ENCODE measurements around the gene COL5A3.

DNA sequence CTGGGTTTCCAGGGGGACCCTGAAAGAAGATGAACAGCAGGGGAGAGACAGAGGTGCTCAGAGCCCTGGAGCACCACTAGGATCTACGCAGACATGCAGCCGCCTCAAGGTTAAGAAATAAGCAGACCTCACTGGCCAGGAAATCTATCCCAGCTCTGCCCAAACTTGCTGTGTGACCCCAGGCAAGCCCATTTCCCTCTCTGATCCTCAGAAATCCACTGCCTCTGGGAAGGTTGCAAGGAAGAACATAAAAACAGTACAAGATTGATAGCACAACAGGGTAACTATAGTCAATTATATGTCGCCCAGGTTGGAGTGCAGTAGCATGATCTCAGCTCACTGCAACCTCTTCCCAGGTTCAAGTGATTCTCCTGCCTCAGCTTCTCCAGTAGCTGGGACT lies 20.8 kb downstream of the COL5A3 start:
- no peak for TF ChIP-seq CTCF (IDR thresholded peaks at IDR 0.05; ENCODE audit: low read depth, low read length, missing input control)
- no peak for TF ChIP-seq JUND (IDR thresholded peaks at IDR 0.05)
- TF ChIP-seq YY1 (IDR thresholded peaks at IDR 0.05), result no peak
- no peak for TF ChIP-seq REST (IDR thresholded peaks at IDR 0.05)
- no peak for TF ChIP-seq RAD21 (IDR thresholded peaks at IDR 0.05)
- no peak for TF ChIP-seq GABPA (IDR thresholded peaks at IDR 0.05 in 1 of 2, conservative IDR thresholded peaks at IDR 0.05 in 1 of 2)
- TF ChIP-seq, protein P1, sequence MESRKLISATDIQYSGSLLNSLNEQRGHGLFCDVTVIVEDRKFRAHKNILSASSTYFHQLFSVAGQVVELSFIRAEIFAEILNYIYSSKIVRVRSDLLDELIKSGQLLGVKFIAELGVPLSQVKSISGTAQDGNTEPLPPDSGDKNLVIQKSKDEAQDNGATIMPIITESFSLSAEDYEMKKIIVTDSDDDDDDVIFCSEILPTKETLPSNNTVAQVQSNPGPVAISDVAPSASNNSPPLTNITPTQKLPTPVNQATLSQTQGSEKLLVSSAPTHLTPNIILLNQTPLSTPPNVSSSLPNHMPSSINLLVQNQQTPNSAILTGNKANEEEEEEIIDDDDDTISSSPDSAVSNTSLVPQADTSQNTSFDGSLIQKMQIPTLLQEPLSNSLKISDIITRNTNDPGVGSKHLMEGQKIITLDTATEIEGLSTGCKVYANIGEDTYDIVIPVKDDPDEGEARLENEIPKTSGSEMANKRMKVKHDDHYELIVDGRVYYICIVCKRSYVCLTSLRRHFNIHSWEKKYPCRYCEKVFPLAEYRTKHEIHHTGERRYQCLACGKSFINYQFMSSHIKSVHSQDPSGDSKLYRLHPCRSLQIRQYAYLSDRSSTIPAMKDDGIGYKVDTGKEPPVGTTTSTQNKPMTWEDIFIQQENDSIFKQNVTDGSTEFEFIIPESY (IDR thresholded peaks at IDR 0.05), result no peak
- TF ChIP-seq, protein P2, sequence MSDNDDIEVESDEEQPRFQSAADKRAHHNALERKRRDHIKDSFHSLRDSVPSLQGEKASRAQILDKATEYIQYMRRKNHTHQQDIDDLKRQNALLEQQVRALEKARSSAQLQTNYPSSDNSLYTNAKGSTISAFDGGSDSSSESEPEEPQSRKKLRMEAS (IDR thresholded peaks at IDR 0.05), result no peak
- no peak for TF ChIP-seq RXRA (IDR thresholded peaks at IDR 0.05)
